ENCODE results near the gene MFAP3. TPM values are rescaled to one million over a fixed set of nuclear protein-coding genes. Genes with fewer than 3 reads are reported as not detected.

Gene MFAP3
- total and polyA plus RNA-seq, 2 donors (not counting 3 experiments of a cell fraction or from before 2014, with no cell fraction given): 19.5 to 35.3 TPM

GRCh38 chr5:153998768-153999167 lies 40.0 kb upstream of the MFAP3 start:
- Histone ChIP-seq H3K36me3 (ENCODE audit: control insufficient read depth in 2 of 2, extremely low read depth in 1 of 2, insufficient read depth in 2 of 2, low read length in 2 of 2) (peaks cover 0 to 5% of the 10 kb centered on the region in 2 experiments), H3K79me2 (ENCODE audit: control insufficient read depth, insufficient read depth, low read length) (no peaks in the 10 kb centered on the region), H3K4me3 (replicated peaks in 1 of 3; ENCODE audit: insufficient read depth in 1 of 3, low read depth in 1 of 3, low read length in 3 of 3) (no peak overlapping the region), H3K27ac (ENCODE audit: insufficient read depth, low read depth, low read length) (no peak overlapping the region), H3K4me2 (ENCODE audit: insufficient read depth, low read length) (no peak overlapping the region), H3K9me3 (replicated peaks; ENCODE audit: control insufficient read depth, insufficient read depth, low read length) (no peaks in the 10 kb centered on the region), H4K20me1 (replicated peaks; ENCODE audit: control insufficient read depth, extremely low read depth, insufficient read depth, low read length) (no peaks in the 10 kb centered on the region), H3K9me1 (replicated peaks; ENCODE audit: control insufficient read depth, extremely low read depth, insufficient read depth, low read length) (no peaks in the 10 kb centered on the region), H3K27me3 (ENCODE audit: control insufficient read depth in 2 of 2, insufficient read depth in 2 of 2, low read length in 2 of 2) (no peaks in the 10 kb centered on the region), H3K4me1 (ENCODE audit: control insufficient read depth, extremely low read depth, insufficient read depth, low read length) (peaks cover 17% of the 10 kb centered on the region), H3K9ac (replicated peaks; ENCODE audit: extremely low read depth, insufficient read depth, low read length) (no peak overlapping the region), H2AFZ (ENCODE audit: low read depth, low read length) (no peak overlapping the region)
- dilution Hi-C loops (cut with MboI; ENCODE audit: extremely low pct_ligation_motif_present, low sequenced_read_pairs) (no loop called here), intact Hi-C loops (cut with micrococcal nuclease) (no loop called here)
- ChIA-PET POLR2A (no interaction called here), CTCF (interaction anchor here (0.8 kb wide), 1 partner anchor 9 kb away, joined by 3 read pairs; no protein-coding TSS in a partner anchor)
- no TSS peak for BruUV-seq (replicated peaks)
- FAIRE-seq: no peak
- no peak for TF ChIP-seq JUN (IDR thresholded peaks at IDR 0.05; ENCODE audit: borderline replicate concordance, insufficient read depth, insufficient read length, low read depth)
- DNase-seq (ENCODE audit: low read depth, low spot score): no peak

GRCh38 chr5:153999995-154000394 lies 38.8 kb upstream of the MFAP3 start:
- H3K4me3 ChIP-seq (replicated peaks in 1 of 3; ENCODE audit: insufficient read depth in 1 of 3, low read depth in 1 of 3, low read length in 3 of 3): no peak overlapping the region
- H3K79me2 ChIP-seq (ENCODE audit: control insufficient read depth, insufficient read depth, low read length): no peaks in the 10 kb centered on the region
- CTCF ChIA-PET: no interaction called here
- POLR2A ChIA-PET: no interaction called here
- BruUV-seq (replicated peaks): no TSS peak
- no peak for DNase-seq (ENCODE audit: low read depth, low spot score)
- no peaks in the 10 kb centered on the region for H3K9me3 ChIP-seq (replicated peaks; ENCODE audit: control insufficient read depth, insufficient read depth, low read length)
- no peak overlapping the region for H2AFZ ChIP-seq (ENCODE audit: low read depth, low read length)
- no peaks in the 10 kb centered on the region for H4K20me1 ChIP-seq (replicated peaks; ENCODE audit: control insufficient read depth, extremely low read depth, insufficient read depth, low read length)
- intact Hi-C loops (cut with micrococcal nuclease) (no loop called here), dilution Hi-C loops (cut with MboI; ENCODE audit: extremely low pct_ligation_motif_present, low sequenced_read_pairs) (no loop called here)
- TF ChIP-seq FOS (IDR thresholded peaks at IDR 0.05; ENCODE audit: borderline replicate concordance, insufficient read depth, low read length) (no peak), POLR2A (IDR thresholded peaks at IDR 0.05; ENCODE audit: low read depth, low read length) (no peak), JUN (IDR thresholded peaks at IDR 0.05; ENCODE audit: borderline replicate concordance, insufficient read depth, insufficient read length, low read depth) (no peak), MYC (IDR thresholded peaks at IDR 0.05; ENCODE audit: low read depth, low read length) (no peak), EZH2 (IDR thresholded peaks at IDR 0.05; ENCODE audit: borderline replicate concordance, low read depth, low read length, severe bottlenecking) (no peak), GATA2 (IDR thresholded peaks at IDR 0.05; ENCODE audit: insufficient read depth, insufficient read length, low read depth, low read length) (no peak), MAX (IDR thresholded peaks at IDR 0.05; ENCODE audit: insufficient read depth, insufficient read length) (no peak), POLR2AphosphoS5 (IDR thresholded peaks at IDR 0.05; ENCODE audit: insufficient read depth, low read depth, low read length) (no peak), CTCF (IDR thresholded peaks at IDR 0.05; ENCODE audit: extremely low read depth in 1 of 2, insufficient read depth in 1 of 2, low read depth in 1 of 2, low read length in 2 of 2) (no peak)
- peaks cover 17% of the 10 kb centered on the region for H3K4me1 ChIP-seq (ENCODE audit: control insufficient read depth, extremely low read depth, insufficient read depth, low read length)
- H3K27ac ChIP-seq (ENCODE audit: insufficient read depth, low read depth, low read length): no peak overlapping the region
- H3K4me2 ChIP-seq (ENCODE audit: insufficient read depth, low read length): no peak overlapping the region
- peaks cover 0 to 5% of the 10 kb centered on the region in 2 experiments for H3K36me3 ChIP-seq (ENCODE audit: control insufficient read depth in 2 of 2, extremely low read depth in 1 of 2, insufficient read depth in 2 of 2, low read length in 2 of 2)
- no peak for FAIRE-seq
- no peaks in the 10 kb centered on the region for H3K9me1 ChIP-seq (replicated peaks; ENCODE audit: control insufficient read depth, extremely low read depth, insufficient read depth, low read length)
- H3K27me3 ChIP-seq (ENCODE audit: control insufficient read depth in 2 of 2, insufficient read depth in 2 of 2, low read length in 2 of 2): no peaks in the 10 kb centered on the region
- H3K9ac ChIP-seq (replicated peaks; ENCODE audit: extremely low read depth, insufficient read depth, low read length): no peak overlapping the region
